Ishikawa (cell line): ENCODE results near the gene NR1D2.

Experiments used
- CEBPB ChIP-seq: IDR thresholded peaks from 2 replicates; pipeline ENCODE4 v1.6.1; 2012
- CREB1 ChIP-seq: IDR thresholded peaks from 2 replicates; pipeline ENCODE4 v1.6.1; 2012; ENCODE audit warnings: low read depth
- EGR1 ChIP-seq: IDR thresholded peaks from 2 replicates; pipeline ENCODE4 v1.6.1; 2012
- EP300 ChIP-seq: IDR thresholded peaks from 2 replicates; pipeline ENCODE4 v1.6.1; 2012; ENCODE audit warnings: borderline replicate concordance
- FOXM1 ChIP-seq: IDR thresholded peaks from 2 replicates; pipeline ENCODE4 v1.6.1; 2012; ENCODE audit warnings: low read depth, borderline replicate concordance
- MAX ChIP-seq: IDR thresholded peaks from 2 replicates; pipeline ENCODE4 v1.6.1; 2012
- NFIC ChIP-seq: IDR thresholded peaks from 2 replicates; pipeline ENCODE4 v1.6.1; 2012
- RAD21 ChIP-seq: IDR thresholded peaks from 2 replicates; pipeline ENCODE4 v1.6.1; 2012; ENCODE audit warnings: low read depth
- TAF1 ChIP-seq: IDR thresholded peaks from 2 replicates; pipeline ENCODE4 v1.6.1; 2012; ENCODE audit warnings: low read depth, mild to moderate bottlenecking
- TCF12 ChIP-seq: IDR thresholded peaks from 2 replicates; pipeline ENCODE4 v1.6.1; 2012; ENCODE audit warnings: low read depth
- TEAD4 ChIP-seq: IDR thresholded peaks from 2 replicates; pipeline ENCODE4 v1.6.1; 2012
- YY1 ChIP-seq: IDR thresholded peaks from 2 replicates; pipeline ENCODE4 v1.6.1; 2012; ENCODE audit warnings: low read depth
- ZBTB7A ChIP-seq: IDR thresholded peaks from 2 replicates; pipeline ENCODE4 v1.6.1; 2012; ENCODE audit warnings: low read depth
- TF ChIP-seq, protein P1 (sequence below): IDR thresholded peaks from 2 replicates; pipeline ENCODE4 v1.6.1; 2012; ENCODE audit warnings: low read depth, mild to moderate bottlenecking
- TF ChIP-seq, protein P2 (sequence below): IDR thresholded peaks from 2 replicates; pipeline ENCODE4 v1.6.1; 2012

The NR1D2 gene

DNA sequence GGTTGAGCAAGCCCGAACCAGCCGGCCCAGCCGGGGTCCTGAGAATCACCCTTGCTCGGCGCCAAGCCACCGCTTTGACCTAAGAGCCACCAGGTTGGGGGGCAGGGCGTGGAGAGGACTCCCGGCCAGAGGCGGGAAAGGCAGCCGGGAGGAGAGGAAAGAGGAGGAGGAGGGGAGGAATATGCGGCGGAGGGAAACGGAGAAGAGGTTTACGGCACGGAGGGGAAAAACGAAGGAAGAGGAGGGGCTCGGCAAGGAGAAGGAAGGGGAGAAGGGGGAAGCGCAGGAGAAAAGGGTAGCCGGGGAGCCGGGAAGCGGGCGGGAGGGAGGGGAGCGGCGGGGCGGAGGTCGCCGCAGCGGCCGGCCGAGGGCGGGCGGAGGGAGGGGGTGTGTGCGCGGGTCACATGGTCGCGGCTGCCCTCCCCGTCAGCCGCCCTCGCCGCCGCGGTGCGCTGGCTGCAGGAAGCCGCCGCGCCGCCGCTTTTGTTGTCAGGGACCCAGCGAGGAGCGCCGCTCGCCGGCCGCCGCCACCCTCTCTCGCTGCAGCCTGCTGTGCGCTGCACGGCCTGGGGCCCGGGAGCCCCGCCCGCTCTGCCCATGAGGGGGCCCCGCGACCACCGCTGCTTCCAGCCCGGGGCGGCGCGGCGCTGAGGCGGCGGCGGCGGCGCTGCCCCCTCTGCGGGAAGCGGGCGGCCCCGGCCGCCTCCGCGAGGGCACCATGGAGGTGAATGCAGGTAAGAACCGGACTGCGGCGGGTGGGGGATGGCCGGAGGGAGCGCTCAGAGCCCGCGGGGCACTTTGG is at the start of gene NR1D2:
NR1D2 (plus strand) TSS at position 426 of the 802 bp plus-strand sequence; CDS start at position 719, 293 bp downstream.
- no peak for TF ChIP-seq CEBPB
- no peak for TF ChIP-seq TEAD4
- TF ChIP-seq, protein P1, sequence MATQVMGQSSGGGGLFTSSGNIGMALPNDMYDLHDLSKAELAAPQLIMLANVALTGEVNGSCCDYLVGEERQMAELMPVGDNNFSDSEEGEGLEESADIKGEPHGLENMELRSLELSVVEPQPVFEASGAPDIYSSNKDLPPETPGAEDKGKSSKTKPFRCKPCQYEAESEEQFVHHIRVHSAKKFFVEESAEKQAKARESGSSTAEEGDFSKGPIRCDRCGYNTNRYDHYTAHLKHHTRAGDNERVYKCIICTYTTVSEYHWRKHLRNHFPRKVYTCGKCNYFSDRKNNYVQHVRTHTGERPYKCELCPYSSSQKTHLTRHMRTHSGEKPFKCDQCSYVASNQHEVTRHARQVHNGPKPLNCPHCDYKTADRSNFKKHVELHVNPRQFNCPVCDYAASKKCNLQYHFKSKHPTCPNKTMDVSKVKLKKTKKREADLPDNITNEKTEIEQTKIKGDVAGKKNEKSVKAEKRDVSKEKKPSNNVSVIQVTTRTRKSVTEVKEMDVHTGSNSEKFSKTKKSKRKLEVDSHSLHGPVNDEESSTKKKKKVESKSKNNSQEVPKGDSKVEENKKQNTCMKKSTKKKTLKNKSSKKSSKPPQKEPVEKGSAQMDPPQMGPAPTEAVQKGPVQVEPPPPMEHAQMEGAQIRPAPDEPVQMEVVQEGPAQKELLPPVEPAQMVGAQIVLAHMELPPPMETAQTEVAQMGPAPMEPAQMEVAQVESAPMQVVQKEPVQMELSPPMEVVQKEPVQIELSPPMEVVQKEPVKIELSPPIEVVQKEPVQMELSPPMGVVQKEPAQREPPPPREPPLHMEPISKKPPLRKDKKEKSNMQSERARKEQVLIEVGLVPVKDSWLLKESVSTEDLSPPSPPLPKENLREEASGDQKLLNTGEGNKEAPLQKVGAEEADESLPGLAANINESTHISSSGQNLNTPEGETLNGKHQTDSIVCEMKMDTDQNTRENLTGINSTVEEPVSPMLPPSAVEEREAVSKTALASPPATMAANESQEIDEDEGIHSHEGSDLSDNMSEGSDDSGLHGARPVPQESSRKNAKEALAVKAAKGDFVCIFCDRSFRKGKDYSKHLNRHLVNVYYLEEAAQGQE, result no peak
- 0 out of 2 replicates have a peak, but pooled peaks have one; percentile 43 for TF ChIP-seq ZBTB7A
- peak; percentile 22; the same call in 1 of the 2 replicates for TF ChIP-seq TAF1
- TF ChIP-seq, protein P2, sequence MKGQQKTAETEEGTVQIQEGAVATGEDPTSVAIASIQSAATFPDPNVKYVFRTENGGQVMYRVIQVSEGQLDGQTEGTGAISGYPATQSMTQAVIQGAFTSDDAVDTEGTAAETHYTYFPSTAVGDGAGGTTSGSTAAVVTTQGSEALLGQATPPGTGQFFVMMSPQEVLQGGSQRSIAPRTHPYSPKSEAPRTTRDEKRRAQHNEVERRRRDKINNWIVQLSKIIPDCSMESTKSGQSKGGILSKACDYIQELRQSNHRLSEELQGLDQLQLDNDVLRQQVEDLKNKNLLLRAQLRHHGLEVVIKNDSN, result peak; percentile 90
- TF ChIP-seq MAX, result peak; percentile 65; the same call in 1 of the 2 replicates
- TF ChIP-seq YY1, result no peak
- no peak for TF ChIP-seq FOXM1
- no peak for TF ChIP-seq CREB1
- TF ChIP-seq NFIC, result no peak
- no peak; the same call in 1 of the 2 replicates for TF ChIP-seq EP300

DNA sequence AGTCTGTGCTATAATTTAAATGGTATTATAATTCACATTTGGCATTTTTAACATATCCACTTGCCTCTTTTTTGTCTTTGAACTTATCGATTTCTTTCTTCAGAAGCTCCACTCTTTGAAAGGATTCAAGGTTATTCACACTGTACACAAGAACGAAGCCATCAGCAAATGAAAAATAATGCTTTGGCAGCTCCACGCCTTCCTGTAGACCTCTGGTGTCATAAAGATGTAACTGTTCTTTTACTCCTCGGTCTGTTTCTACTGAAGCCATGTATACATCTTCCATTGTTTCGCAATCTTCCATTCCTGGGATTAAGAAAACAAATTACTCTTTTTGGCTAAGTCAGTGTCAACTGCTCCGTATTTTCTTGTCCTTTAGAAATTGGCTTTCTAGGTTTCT is 44.3 kb upstream of the NR1D2 start:
- TF ChIP-seq RAD21, result no peak
- peak; percentile 81 for TF ChIP-seq CEBPB

- TF ChIP-seq NFIC (no peak), EGR1 (no peak), YY1 (no peak), RAD21 (no peak), TAF1 (no peak), TCF12 (no peak)
- TF ChIP-seq, protein P1, result no peak
Observed at GRCh38 chr3:23904545-23904944, 40.5 kb upstream of the NR1D2 start.

DNA sequence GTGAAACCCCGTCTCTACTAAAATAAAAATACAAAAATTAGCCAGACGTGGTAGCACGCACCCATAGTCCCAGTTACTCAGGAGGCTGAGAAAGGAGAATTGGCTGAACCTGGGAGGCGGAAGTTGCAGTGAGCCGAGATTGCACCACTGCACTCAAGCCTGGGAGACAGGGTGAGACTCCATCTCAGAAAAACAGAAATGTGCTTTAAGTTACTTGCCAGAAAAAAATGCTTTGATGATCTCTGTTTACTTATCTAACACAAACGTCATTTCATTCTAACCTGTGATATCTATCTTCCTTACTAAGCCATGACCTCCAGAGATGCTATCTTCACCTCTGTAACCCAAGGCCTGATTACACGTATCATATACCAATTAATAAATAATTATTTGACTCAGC is 35.7 kb upstream of the NR1D2 start:
- no peak for TF ChIP-seq EGR1

DNA sequence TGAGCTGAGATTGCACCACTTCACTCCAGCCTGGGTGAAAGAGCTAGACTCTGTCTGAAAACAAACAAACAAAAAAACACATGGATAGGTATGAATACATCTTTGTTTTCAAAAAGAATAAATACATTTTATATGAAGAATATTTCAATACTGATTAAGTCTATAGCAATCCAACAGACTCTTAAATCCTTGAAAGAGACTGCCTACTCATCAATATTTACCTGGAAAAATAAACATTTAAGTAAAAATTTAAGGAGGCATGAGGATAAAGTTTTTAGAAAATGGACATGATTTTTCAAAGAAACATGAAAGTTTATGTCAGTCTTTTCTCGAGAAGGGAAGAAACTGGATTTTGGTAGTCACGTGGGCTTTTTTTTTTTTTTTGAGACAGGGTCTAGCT is 33.7 kb upstream of the NR1D2 start:
- no peak for TF ChIP-seq MAX
- no peak for TF ChIP-seq CREB1
- TF ChIP-seq ZBTB7A, result no peak
- TF ChIP-seq TAF1, result no peak
- no peak for TF ChIP-seq RAD21
- no peak for TF ChIP-seq TEAD4
- TF ChIP-seq EGR1, result no peak
- no peak for TF ChIP-seq YY1
- TF ChIP-seq, protein P2, result no peak
- TF ChIP-seq, protein P1, result no peak
